ENCODE measurements around the gene FMNL2. TPM values are rescaled to one million over a fixed set of nuclear protein-coding genes. Genes with fewer than 3 reads are reported as not detected.

The FMNL2 gene
- polyA plus RNA-seq, 3 donors: 0.28 to 3.2 (median 0.71) TPM

- DNase-seq: no peak
- TF ChIP-seq CTCF (IDR thresholded peaks at IDR 0.05): no peak
These were observed 211.4 kb downstream of the FMNL2 start for GRCh38 chr2:152546230-152546837.

GRCh38 chr2:152548111-152548875, 213.3 kb downstream of the FMNL2 start:
- intact Hi-C loops (cut with micrococcal nuclease): no loop called here
- 90% methylated on average over 4 of the region's 8 CpGs for WGBS (ENCODE audit: insufficient coverage)
- H3K36me3 Mint-ChIP-seq: no peaks in the 10 kb centered on the region

More at GRCh38 chr2:152546230-152546837, 211.4 kb downstream of the FMNL2 start:
- H3K9me3 Mint-ChIP-seq: no peaks in the 10 kb centered on the region
- Histone ChIP-seq H3K9me3 (replicated peaks in 1 of 2; ENCODE audit: control insufficient read depth in 1 of 2, insufficient read depth in 1 of 2, low read length in 2 of 2) (no peaks in the 10 kb centered on the region), H3K4me3 (replicated peaks in 1 of 3; ENCODE audit: low read depth in 2 of 3, low read length in 3 of 3) (no peak overlapping the region), H3K9ac (ENCODE audit: insufficient read depth, low read length, poor library complexity, severe bottlenecking) (no peak overlapping the region), H3K4me2 (replicated peaks; ENCODE audit: extremely low read depth, low read length, poor library complexity, severe bottlenecking) (no peak overlapping the region), H4K20me1 (ENCODE audit: insufficient read depth, low read length) (no peaks in the 10 kb centered on the region), H2AFZ (ENCODE audit: insufficient read depth, low read depth, low read length, poor library complexity, severe bottlenecking) (no peak overlapping the region), H3K36me3 (replicated peaks in 1 of 2; ENCODE audit: control insufficient read depth in 1 of 2, insufficient read depth in 2 of 2, low read length in 2 of 2) (no peaks in the 10 kb centered on the region), H3K79me2 (ENCODE audit: insufficient read depth, low read length) (no peaks in the 10 kb centered on the region), H3K27me3 (ENCODE audit: control insufficient read depth in 2 of 2, insufficient read depth in 2 of 2, low read length in 2 of 2) (no peaks in the 10 kb centered on the region), H3K27ac (ENCODE audit: low read depth in 1 of 2, low read length in 2 of 2) (no peak overlapping the region), H3K4me1 (ENCODE audit: control insufficient read depth in 1 of 2, insufficient read depth in 2 of 2, low read length in 2 of 2) (no peaks in the 10 kb centered on the region)
- no peaks in the 10 kb centered on the region for H3K36me3 Mint-ChIP-seq
- WGBS (ENCODE audit: insufficient coverage): 92% methylated on average over 4 of the region's 8 CpGs
- H3K27me3 Mint-ChIP-seq (ENCODE audit: low read depth in 3 of 3): peaks cover 0 to 2% (median 0%) of the 10 kb centered on the region in 3 donors
- no peaks in the 10 kb centered on the region for H3K4me1 Mint-ChIP-seq
- intact Hi-C loops (cut with micrococcal nuclease): no loop called here
- H3K27ac Mint-ChIP-seq: peak overlapping the region in 1 of 7 donors; percentile 20
- H3K4me3 Mint-ChIP-seq: no peak overlapping the region

More at GRCh38 chr2:152548111-152548875, 213.3 kb downstream of the FMNL2 start:
- Mint-ChIP-seq H3K9me3 (no peaks in the 10 kb centered on the region), H3K4me3 (no peak overlapping the region), H3K4me1 (peaks cover 5% of the 10 kb centered on the region), H3K27me3 (ENCODE audit: low read depth in 3 of 3) (peaks cover 0 to 2% (median 0%) of the 10 kb centered on the region in 3 donors), H3K27ac (peak overlapping the region in 1 of 7 donors; percentile 20)
- no peak for DNase-seq
- H3K79me2 ChIP-seq (ENCODE audit: insufficient read depth, low read length): no peaks in the 10 kb centered on the region
- H3K4me3 ChIP-seq (replicated peaks in 1 of 3; ENCODE audit: low read depth in 2 of 3, low read length in 3 of 3): no peak overlapping the region
- no peaks in the 10 kb centered on the region for H3K9me3 ChIP-seq (replicated peaks in 1 of 2; ENCODE audit: control insufficient read depth in 1 of 2, insufficient read depth in 1 of 2, low read length in 2 of 2)
- H3K4me1 ChIP-seq (ENCODE audit: control insufficient read depth in 1 of 2, insufficient read depth in 2 of 2, low read length in 2 of 2): no peaks in the 10 kb centered on the region
- TF ChIP-seq CTCF (IDR thresholded peaks at IDR 0.05): no peak
- H3K9ac ChIP-seq (ENCODE audit: insufficient read depth, low read length, poor library complexity, severe bottlenecking): no peak overlapping the region
- H3K4me2 ChIP-seq (replicated peaks; ENCODE audit: extremely low read depth, low read length, poor library complexity, severe bottlenecking): no peak overlapping the region
- H3K27me3 ChIP-seq (ENCODE audit: control insufficient read depth in 2 of 2, insufficient read depth in 2 of 2, low read length in 2 of 2): no peaks in the 10 kb centered on the region
- no peaks in the 10 kb centered on the region for H4K20me1 ChIP-seq (ENCODE audit: insufficient read depth, low read length)
- no peak overlapping the region for H2AFZ ChIP-seq (ENCODE audit: insufficient read depth, low read depth, low read length, poor library complexity, severe bottlenecking)
- H3K36me3 ChIP-seq (replicated peaks in 1 of 2; ENCODE audit: control insufficient read depth in 1 of 2, insufficient read depth in 2 of 2, low read length in 2 of 2): no peaks in the 10 kb centered on the region
- H3K27ac ChIP-seq (ENCODE audit: low read depth in 1 of 2, low read length in 2 of 2): no peak overlapping the region
